ENCODE results near the gene STXBP2.

The STXBP2 gene

GRCh38 chr19:7670790-7671189 is 33.9 kb downstream of the STXBP2 start:
- DNase-seq (ENCODE audit: low read depth) = no peak
- TF ChIP-seq CTCF (IDR thresholded peaks at IDR 0.05; ENCODE audit: control insufficient read depth, insufficient read depth, low read depth, low read length, missing control alignments) = no peak
- no peak overlapping the region for H3K4me3 ChIP-seq (ENCODE audit: control insufficient read depth, low read depth, low read length)

DNA sequence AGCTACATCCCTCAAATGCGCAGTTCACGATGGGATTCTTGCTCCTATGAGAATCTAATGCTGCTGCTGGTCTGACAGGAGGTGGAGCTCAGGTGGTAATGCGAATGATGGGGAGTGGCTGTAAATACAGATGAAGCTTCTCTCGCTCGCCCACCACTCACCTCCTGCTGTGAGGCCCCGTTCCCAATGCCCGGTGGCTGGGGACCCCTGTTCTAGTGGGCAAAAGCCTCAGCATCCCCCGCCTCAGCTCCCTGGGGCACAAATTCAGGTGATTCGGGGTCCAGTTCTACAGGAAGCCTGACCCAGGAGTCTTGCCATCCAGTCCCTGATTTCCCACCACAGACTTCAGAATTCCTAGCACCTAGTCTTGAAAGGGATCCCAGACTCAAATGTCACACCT is 35.6 kb downstream of the STXBP2 start:
- no peak overlapping the region for H3K4me3 ChIP-seq (ENCODE audit: control insufficient read depth, low read depth, low read length)
- no peak for TF ChIP-seq CTCF (IDR thresholded peaks at IDR 0.05; ENCODE audit: control insufficient read depth, insufficient read depth, low read depth, low read length, missing control alignments)
- DNase-seq (ENCODE audit: low read depth) = no peak

DNA sequence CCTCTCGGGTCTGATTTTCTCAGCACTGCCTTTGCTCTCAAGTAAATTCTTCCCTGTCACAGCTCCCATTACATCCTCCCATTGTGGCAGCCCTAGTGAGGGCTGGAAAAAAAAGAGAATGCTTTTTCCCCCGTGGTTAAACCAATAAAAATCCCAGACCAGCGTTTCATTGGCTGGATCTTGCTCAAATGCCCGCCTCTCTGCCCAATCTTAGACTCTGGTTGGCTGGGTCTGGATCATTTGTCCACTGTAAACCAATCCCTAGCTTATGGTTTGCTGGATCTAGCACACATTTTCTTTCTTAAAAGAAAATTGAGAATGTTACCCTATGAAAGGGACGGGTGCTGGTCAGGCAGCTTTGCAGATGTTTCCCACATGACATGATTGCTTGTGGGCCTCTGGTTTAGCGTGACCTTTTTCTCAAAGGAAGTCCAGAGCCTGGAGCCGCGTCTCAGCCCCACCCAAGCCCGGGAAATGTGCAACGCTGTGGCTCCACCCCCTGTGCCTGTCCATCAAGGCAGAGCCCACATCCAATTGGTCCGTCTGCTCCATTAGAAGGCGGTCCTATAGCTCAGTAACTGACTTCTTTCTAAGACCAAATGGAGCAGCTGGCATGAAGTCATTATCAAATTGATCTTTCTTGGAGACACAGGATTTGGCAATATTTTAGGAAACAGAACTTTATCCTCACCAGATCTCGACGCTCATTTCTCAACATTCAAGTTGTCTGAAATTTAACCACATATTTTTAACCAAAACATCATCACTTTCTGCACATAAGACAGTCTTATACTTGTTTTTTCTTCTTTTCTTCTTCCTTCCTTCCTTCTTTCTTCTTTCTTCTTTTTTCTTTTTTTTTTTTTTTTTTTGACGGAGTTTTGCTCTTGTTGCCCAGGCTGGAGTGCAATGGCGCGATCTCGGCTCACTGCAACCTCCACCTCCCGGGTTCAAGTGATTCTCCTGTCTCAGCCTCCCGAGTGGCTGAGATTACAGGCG is 37.4 kb downstream of the STXBP2 start:
- H3K4me3 ChIP-seq (ENCODE audit: control insufficient read depth, low read depth, low read length) = no peak overlapping the region
- no peak for DNase-seq (ENCODE audit: low read depth)
- no peak for TF ChIP-seq CTCF (IDR thresholded peaks at IDR 0.05; ENCODE audit: control insufficient read depth, insufficient read depth, low read depth, low read length, missing control alignments)

- DNase-seq (ENCODE audit: low read depth) = no peak
- H3K4me3 ChIP-seq (ENCODE audit: control insufficient read depth, low read depth, low read length) = no peak overlapping the region
- no peak for TF ChIP-seq CTCF (IDR thresholded peaks at IDR 0.05; ENCODE audit: control insufficient read depth, insufficient read depth, low read depth, low read length, missing control alignments)
Measured at GRCh38 chr19:7676376-7676775, 39.5 kb downstream of the STXBP2 start.

- TF ChIP-seq CTCF (IDR thresholded peaks at IDR 0.05; ENCODE audit: control insufficient read depth, insufficient read depth, low read depth, low read length, missing control alignments) = no peak
- no peak within 1 kb of the TSS for H3K4me3 ChIP-seq (ENCODE audit: control insufficient read depth, low read depth, low read length)
- no peak for DNase-seq (ENCODE audit: low read depth)
Measured at GRCh38 chr19:7676854-7677253, 39.9 kb downstream of the STXBP2 start, which contains the start of gene MCEMP1. Gene MCEMP1 (plus strand): TSS chr19:7677090. CDS start chr19:7677121, 31 bp downstream.

- H3K4me3 ChIP-seq (ENCODE audit: control insufficient read depth, low read depth, low read length) = no peak overlapping the region
- no peak for TF ChIP-seq CTCF (IDR thresholded peaks at IDR 0.05; ENCODE audit: control insufficient read depth, insufficient read depth, low read depth, low read length, missing control alignments)
- no peak for DNase-seq (ENCODE audit: low read depth)
Measured at GRCh38 chr19:7677669-7678311, 40.9 kb downstream of the STXBP2 start.
